UCSD-AML1 (cell line): Measurements from ENCODE around the gene DYNC2H1.

ENCODE experiments used
- DNase-seq: peaks from one replicate; lab custom pipeline; 2025; ENCODE audit not compliant: unreplicated experiment; lab: John Stamatoyannopoulos, UW

DYNC2H1 gene

DNA sequence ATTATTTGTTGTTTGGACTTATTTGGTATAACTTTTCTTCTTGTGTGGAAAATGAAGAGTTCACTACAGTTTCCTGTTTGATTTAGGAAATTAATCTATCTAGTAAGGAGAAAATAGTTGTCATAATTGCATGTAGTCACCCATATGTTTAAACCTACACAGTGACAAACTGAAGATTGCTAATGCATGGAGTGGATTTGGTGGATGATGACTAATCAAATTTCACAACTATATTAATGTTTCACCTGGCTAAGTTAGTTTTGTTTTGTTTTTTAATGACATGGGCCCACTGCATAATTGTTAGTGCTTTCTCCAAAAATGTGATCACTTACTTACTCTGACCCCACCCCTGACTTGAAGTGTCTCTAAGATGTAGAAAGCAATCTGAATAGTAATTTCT is 170.6 kb downstream of the DYNC2H1 start:
- DNase-seq = no peak

DNA sequence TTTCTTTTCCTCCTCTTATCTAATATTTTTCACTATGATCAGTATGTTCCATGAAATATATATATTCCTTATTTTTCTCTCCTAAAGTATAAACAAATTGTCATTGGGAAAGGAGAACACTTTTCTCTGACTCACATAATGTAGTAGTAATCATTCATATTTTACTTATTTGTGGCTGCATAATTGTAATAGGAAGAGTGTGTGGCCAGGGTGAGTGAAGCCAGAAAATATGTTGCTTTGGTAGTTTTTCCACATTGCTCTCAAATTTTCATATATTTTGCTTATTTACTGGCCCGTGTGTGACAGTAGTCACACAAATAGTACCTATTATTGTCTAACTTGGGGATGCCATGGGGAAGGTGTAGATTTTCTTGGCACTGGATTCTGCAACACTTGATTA is 172.1 kb downstream of the DYNC2H1 start:
- DNase-seq = no peak

DNA sequence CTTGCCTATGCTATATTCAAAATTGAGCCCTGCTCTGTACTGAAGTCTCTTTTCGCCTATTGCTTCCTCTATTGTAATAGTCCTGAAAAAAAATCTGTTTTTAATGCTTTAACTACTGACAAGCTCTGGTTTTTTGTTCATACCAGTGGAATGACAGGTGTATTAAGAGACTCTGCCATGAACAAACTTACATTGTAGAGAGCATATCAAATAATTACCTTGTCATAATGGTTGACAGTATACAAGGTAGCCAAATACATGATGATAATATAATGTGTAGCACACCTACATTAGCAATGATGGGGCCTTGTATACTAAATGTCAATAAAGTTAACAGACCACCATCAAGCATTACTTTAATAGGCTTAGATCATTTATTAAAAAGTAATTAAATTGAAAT is 175.0 kb downstream of the DYNC2H1 start:
- DNase-seq = no peak

DNA sequence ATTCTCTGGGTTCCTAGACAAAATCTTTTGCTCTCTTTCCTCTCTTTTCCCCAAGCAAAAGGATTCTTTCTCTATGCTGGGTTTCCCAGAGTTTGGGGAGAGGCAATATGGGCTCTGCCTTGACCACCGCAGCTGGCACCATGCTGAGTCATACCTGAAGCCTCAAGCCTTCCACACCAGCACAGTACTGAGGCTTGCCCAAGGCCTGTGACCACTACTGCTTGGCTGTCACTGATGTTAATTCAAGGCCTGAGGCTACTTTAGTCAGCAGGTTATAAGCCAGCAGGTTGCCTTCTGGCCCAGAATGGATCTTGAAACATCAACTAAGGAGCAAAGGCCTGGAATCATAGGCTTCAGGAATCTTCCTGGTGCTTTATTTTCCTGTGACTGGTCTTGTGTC is 185.3 kb downstream of the DYNC2H1 start:
- no peak for DNase-seq

DNA sequence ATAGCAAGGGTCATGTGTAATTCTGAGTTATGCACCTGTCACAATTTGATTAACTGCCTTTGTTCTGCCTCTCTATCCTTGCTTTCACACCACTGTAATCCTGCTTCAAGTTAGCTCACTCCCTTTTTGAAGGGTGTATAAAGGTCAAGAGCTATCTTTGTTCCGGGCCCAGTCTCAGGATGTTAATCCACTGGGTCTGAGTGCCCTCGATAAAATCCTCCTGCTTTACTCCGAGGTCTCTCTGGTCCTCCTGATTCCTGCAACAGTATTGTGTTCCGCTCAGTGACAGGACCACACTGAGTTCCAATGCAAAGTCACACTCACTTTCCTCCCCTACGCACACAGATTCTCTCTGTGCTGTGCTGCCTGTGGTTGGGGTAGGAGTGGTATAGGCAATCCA is 186.5 kb downstream of the DYNC2H1 start:
- no peak for DNase-seq

DNA sequence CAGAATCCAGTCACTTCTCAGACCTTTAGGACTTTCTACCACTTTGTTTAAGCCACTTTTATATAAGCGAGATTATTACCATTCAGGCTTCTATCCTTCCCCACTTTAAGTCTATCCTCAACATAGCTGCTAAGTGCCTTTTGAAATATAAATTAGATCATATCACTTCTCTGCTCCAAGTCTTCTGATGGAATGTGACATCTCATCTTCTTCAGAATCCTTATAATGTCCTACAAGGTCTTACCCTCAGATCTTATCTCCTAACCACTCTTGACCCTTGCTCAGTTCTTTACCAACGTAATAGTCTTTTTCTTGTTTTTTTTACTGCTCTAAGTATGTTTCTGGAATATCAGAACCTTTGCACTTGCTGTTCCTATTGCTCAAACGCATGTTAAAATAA is 188.7 kb downstream of the DYNC2H1 start:
- no peak for DNase-seq

DNA sequence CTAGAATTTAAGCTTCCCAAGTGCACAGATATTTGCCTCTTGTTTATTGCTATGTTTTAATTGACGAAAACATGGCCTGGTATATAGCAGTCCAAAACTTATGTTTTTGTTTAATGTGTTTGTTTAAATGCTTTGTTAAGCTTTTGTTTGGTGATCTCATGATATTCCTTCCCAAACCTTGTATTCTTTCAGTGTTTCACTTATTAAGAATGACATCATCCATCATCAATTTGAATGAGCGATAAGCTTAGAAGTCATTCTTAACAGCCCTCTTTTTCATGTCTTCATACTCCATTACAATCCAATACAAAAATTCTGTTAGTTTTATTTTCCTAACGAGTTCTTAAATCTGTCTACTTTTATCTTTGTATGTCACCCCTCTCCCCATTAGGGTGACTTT is 206.0 kb downstream of the DYNC2H1 start:
- no peak for DNase-seq

DNA sequence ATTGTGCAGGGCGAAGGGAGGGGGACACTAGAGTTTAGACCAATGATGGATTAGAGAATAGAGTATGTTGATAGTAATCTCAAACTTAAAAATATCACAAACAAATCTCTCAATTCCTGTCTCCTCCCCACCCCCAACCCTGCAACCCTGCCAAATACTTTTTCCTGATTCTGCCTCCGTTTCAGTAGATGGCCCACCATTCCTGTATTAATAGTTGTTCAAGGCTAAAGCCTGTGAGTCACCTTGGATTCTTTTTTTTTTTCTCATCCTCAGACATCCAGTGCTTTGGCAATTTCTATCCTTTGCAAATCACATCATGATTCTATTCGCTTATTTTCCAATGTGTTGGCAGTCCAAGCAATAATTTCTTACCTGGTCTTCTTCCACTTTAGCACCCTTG is 207.9 kb downstream of the DYNC2H1 start:
- no peak for DNase-seq

DNA sequence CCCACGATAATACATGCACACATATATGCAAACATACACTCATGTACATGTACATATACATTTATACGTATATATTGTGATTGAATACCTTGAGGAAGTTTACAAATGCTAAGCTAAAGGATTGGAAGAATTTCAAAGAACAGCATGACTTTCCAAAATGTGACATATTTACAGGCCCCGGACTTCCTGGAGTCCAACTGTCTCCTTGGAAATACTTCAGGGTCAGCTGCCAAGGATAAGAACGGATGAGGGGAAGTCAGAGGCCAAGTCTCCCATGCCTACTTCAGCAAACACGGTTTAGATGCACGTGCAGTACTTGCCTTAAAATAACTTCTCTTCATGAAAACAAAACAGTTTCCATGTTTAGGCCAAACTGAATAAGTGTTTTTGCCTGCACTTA is 213.6 kb downstream of the DYNC2H1 start:
- no peak for DNase-seq

DNA sequence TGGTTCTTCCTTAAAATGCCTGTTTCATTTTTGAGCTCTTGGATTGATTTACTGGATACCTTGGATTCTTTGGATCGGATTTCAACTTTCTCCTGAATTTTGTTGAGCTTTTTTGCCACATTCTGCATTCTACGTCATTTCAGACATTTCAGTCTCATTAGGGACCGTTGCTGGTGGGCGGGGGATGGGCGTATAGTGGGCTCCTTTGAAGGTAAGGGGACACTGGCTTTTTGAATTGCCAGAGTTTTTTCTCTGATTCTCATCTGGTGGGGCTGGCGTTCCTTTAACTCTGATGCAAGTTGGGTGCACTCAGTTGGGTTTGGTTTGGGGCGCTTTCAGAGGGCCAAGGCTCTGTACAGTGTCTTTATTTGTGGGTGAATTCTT is 216.5 kb downstream of the DYNC2H1 start:
- peak; percentile 34 for DNase-seq

DNA sequence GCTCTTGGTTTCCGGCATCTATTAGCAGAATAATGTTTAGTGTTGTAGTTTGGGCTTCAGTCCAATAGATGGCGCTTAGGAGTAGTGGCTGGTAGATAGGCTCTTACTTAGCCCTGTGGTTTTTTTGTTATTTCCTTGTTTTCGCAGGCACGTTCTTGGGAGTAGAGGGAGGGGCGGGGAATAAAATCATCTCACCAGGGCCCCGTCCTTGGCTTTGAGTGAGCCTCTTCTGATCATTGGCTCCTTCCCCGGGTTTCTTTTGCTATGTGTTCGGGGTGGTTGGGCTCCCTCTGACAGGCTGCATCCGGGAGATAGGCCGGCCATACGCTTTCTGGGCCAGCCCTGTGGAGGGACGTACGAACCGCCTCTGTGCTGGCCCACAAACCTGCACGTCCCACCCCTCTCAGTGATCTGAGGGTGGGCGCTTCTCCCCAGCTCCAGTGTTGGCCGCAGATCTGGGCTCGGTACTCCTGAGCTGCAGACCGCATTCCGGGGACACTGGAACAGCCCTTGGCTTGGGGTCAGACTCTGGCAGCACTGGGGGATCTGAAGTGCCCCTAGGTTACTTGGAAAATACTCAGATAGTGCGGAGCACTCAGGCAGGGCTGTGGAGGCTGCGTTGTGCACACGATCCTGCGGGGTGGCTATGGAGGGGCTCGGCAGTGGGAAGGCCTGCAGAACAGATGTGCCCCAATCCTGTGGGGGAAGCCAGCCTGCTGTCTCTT is 217.0 kb downstream of the DYNC2H1 start:
- peak; percentile 34 for DNase-seq

DNA sequence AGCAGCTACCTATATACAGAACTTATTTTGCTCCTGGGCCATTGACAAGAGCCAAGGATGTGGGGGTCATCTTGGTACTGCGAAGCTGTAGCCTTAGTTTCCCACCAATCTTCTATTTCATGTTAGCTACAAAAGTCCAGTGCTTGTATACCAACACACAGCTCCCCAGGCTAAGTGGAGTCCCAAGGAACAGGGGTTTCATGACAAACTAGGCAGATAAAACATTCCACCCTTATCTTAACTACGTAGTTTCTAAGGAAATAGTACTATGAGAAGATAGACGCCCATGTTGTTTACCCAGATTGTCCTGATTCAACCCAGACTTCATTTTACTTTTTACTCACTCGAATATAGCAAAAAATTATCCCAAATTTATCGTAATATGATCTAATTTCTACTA is 218.5 kb downstream of the DYNC2H1 start:
- no peak for DNase-seq

DNA sequence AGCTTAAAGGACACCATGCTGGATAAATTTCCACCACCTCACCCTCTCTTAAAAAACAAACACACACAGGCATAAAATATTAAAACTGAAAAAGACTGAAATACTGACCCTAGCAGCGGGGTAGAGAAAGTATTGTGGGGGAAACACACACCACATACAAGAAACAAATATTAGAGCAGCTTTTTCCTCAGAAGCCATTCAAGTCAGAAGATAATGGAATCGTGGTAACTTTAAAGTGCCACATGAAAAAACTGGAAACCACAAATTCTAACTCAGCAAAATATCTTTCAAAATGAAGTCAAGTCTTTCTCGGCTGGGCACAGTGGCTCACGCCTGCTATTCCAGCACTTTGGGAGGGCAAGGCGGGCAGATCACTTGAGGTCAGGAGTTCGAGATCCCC is 223.2 kb downstream of the DYNC2H1 start:
- DNase-seq = no peak

DNA sequence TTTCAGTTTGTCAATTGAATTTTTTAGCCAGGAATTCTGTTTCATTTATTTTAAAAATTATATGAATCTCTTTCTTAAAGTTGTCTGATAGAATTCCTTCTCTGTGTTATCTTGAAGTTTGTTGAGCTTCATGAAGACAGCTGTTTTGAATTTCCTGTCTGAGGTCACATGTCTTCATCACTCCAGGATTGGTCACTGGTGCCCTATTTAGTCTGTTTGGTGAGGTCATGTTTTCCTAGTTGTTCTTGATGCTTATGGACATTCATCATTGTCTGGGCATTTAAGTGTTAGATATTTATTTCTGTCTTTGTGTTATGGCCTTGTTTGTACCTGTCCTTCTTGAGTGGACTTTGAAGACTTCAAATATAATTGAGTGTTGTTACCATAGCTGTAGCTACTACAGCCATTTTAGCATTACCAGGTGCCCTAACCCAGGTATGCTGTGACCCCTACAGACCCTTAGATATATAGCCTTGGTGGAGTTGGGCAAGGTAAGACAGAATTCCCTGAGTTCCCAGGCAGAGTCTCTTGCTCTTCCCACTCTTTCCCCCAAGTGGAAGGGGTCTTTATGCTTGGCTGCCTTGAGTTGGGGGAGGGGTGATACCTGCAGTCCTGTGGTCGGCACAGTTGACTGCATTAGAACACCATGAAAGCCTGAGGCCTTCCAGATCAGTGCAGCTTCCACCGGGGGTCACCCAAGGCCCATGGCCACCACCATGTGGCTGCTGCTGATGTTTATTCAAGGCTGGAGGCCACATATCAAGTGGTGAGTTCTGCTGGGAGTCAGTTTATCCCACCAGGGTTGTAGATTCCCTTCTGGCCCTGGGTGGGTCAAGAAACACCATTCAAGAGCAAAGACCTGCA is 229.6 kb downstream of the DYNC2H1 start:
- peak; percentile 8 for DNase-seq

DNA sequence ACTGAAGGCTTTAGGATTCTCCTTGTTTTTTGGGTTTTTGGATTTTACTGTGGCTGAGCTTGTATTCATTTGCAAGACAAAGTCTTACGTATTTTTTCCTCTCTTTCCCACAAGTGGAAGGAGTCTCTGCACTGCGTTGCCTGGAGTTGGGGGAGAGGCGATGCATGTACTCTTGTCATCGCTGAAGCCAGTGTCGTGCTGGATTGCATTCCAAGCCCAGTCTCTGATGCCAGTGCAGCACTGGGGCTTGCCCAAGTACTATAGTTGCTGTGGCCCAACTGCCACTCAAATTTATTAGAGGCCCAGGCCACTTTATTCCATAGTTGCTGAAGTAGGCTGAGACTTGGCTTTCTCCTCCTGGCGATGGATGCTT is 230.2 kb downstream of the DYNC2H1 start:
- no peak for DNase-seq

DNA sequence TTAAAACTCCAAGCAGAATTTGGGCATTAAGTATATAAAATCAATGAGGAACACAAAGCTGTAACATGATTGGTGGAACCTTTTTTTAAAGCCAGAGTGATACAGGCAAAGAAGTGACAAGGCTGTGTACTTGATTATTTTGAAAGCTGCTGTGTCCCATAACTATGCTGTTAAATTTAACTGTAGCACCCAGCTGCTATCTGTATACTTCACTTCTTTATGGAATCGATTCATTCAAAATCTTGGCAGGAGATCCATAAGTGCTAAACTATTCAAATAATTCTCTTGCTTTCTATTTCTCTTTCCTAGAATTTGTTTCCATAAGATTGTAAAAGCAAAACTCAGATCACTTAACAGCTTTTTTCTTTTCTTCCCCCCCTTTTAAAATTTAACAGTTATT is 231.7 kb downstream of the DYNC2H1 start:
- no peak for DNase-seq

DNA sequence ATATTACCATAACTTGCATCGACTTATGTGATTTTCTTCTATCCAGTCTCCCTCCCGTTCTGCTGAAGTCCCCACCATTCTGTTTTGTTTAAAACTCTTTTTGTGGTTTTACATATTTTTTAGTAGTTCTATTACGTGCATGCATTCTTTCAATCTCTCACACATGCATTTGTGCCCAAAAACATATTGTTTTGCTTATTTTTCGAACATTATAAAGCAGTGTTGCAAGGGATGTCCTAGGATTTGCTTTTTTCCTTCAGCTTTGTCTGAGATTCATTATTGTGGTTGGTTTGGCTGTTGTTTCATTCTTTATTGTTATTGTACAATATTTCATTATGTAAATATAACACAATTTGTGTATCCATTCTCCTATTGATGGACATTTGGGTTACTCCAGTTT is 235.7 kb downstream of the DYNC2H1 start:
- no peak for DNase-seq

DNA sequence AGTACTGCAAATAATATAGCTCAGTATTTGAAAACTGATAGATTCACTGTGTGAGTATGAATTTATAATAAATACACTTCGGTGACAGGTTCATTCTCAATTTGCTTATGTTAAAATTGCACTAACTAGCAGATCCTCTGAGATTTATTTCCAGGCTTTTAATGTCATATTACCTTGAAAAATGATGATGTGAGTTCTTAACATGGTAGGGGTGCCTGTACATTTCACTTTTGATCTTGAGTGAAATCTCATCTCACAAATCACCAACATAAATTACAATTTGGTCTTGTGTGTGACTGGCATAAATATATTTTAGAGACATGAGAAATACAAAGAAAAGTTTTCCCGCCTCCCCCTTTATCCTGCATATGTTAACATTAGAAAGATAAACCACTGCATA is 240.4 kb downstream of the DYNC2H1 start:
- no peak for DNase-seq

DNA sequence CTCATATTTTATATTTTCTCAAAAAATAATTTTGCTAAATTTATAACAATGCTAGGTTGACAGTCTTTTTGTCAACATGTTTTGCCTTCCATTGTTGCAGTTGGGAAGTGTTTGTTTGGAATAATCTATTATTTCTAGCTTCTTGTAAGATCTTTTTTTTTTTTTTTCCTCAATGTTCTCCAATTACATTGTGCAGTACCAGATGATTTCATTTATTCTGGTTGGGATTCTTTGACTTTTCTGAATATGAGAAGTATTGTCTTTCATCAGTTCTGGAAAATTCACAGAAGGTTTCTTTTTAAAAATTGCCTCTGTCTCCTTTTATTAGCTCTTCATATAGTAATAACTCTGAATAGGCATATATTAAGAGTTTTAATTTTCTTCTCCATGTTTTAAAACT is 245.4 kb downstream of the DYNC2H1 start:
- no peak for DNase-seq

DNA sequence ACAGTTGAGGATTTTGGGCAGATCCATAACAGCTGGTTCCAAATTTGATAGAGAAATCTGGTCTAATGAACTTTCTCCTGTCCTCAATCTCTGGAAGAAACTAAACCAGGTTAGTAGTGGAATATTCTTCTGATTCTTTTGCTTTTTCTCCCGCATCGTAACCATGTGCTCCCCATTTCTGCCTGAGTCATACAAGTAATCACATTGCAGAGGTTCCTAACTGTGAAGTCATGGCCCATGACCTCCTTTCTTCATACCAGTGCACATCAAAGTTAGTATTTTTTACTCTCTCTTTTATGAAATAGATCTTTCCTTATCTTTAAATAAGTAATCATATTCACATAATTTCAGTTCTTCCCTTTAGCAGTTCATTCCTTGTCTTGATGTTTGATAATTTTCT is 249.0 kb downstream of the DYNC2H1 start:
- DNase-seq = no peak

DNA sequence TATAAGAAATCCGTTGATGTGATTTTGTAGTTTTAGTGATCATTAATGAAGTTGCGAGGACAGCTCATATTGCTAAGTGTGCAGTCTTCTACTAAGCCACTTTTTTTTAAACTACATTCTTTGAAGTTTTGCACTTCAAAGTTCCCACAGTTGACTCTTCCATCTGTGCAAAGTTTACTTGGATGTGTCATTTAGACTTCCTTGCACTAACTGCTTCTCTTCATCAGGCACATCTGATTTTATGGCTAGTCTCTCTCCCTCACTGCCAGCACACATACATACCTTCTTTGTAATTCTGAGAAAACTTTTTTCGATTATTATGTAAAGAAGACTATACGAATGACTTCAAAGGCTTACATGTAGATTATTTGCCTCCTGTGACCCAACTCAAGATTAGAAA is 250.0 kb downstream of the DYNC2H1 start:
- DNase-seq = no peak

DNA sequence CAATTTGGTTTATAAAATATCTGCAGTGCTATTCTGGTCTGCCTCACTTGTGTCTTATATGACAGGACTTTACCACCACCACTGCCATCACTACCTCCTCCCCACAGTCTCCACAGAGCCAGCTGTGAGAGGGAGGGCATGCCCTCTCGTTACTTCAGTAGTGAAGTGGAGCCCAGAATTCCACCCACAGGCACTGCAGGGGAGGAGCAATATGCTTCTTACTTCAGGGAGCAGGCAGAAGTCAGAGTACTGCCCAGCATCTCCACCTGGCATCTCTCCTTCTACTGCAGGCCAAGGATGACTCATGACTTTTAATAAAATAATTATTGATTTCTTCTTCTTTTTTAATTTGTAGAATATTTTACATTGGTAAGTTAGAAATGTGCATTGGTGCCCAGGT is 255.5 kb downstream of the DYNC2H1 start:
- no peak for DNase-seq

DNA sequence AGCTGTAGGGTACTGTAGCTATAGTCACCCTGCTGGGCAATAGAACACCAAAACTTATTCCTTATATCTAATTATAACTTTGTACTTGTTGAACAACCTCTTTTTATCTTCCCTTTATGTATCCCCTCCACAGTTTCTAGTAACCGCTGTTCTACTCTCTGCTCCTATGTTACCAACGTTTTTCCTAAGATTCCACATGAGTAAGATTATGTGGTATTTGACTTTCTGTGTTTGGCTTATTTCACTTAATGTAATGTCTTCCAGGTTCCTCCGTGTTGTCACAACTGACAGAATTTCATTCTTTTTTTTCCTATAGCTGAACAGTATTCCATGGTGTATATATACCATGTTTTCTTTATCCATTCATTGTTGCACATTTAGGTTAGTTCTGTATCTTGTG is 258.4 kb downstream of the DYNC2H1 start:
- DNase-seq = no peak
